GM12891 (cell line): ENCODE results near the gene PLP2.
"Not testable (repeated sequence)": the region's sequence is repeated elsewhere in the genome, so short reads cannot be mapped to it uniquely, and the experiment has no call there.

Experiments
- PAX5 ChIP-seq: IDR thresholded peaks from 2 replicates; pipeline ENCODE4 v1.6.1; 2011; ENCODE audit warnings: low read length, moderate library complexity, mild to moderate bottlenecking; ENCODE audit not compliant: insufficient read depth, severe bottlenecking
- POLR2A ChIP-seq: IDR thresholded peaks from 2 replicates; pipeline ENCODE4 v1.6.1; 2011; ENCODE audit warnings: low read depth, low read length, control low read depth
- POLR2AphosphoS5 ChIP-seq: IDR thresholded peaks from 2 replicates; pipeline ENCODE4 v1.6.1; 2011; ENCODE audit warnings: low read depth, low read length, control low read depth
- POU2F2 ChIP-seq: IDR thresholded peaks from 2 replicates; pipeline ENCODE4 v1.6.1; 2011; ENCODE audit warnings: low read depth, mild to moderate bottlenecking, control low read depth, low read length, moderate library complexity
- TAF1 ChIP-seq: IDR thresholded peaks from 2 replicates; pipeline ENCODE4 v1.6.1; 2011; ENCODE audit warnings: low read depth, low read length, control low read depth

DNA sequence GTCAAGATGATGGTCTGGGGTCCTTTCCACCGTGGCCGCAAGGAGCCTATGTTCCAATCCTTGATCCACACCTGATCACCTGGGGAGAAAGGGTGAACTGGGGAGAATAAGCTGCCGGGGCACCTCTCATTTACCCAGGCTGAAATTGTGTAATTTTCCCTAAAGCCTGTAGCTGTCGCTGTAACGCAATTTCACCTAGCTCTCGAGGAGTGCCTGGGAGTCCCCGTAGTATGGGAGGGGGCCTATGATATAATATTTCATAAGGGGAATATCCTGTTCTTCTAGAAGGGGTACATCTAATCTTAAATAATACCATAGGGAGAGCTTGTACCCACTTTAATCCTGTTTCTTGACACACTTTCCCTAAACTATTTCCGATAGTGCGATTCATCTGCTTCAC, 29.4 kb upstream of the PLP2 start:
- TF ChIP-seq POLR2A, POLR2AphosphoS5, TAF1, PAX5, POU2F2: not testable (repeated sequence)
